Brain microvascular endothelial cell (primary cell): ENCODE measurements around the gene MGRN1.

ENCODE experiments used
- DNase-seq: peaks from one replicate; pipeline ENCODE4 v3.0.0-alpha.2; 2020
- H3K27ac ChIP-seq: fragments of 250-450 bp; sonication (Bioruptor Pico); 2 replicates; pipeline ENCODE4 v1.5.1; 2020; ENCODE audit warnings: mild to moderate bottlenecking, moderate library complexity
- H3K27me3 ChIP-seq: fragments of 250-450 bp; sonication (Bioruptor Pico); replicated peaks from 2 replicates; pipeline ENCODE4 v1.5.1; 2020; ENCODE audit warnings: mild to moderate bottlenecking
- H3K36me3 ChIP-seq: fragments of 250-450 bp; sonication (Bioruptor Pico); replicated peaks from 2 replicates; pipeline ENCODE4 v1.5.1; 2020; ENCODE audit warnings: mild to moderate bottlenecking
- H3K4me3 ChIP-seq: 2 replicates; pipeline ENCODE4 v1.5.1; 2011; ENCODE audit warnings: low read depth, mild to moderate bottlenecking, control low read depth, low read length, moderate library complexity
- CTCF ChIP-seq: IDR thresholded peaks from 2 replicates; pipeline ENCODE4 v1.5.1; 2011; ENCODE audit warnings: low read depth, mild to moderate bottlenecking, moderate library complexity, low read length, control low read depth, inconsistent platforms; ENCODE audit errors: missing control alignments
- in situ Hi-C: cut with HindIII; loops from 2 replicates; pipeline ENCODE4 v1.10.0; 2017; ENCODE audit warnings: low sequenced_read_pairs, low pct_ligation_motif_present

Gene MGRN1

GRCh38 chr16:4601036-4601863, 23.4 kb upstream of the MGRN1 start:
- H3K4me3 ChIP-seq, result no peak overlapping the region
- no peak for DNase-seq
- in situ Hi-C loops, result no loop called here

GRCh38 chr16:4601864-4602186, 22.8 kb upstream of the MGRN1 start:
- peaks cover 4% of the 10 kb centered on the region for H3K27me3 ChIP-seq
- in situ Hi-C loops, result no loop called here
- no peak overlapping the region for H3K4me3 ChIP-seq
- no peak overlapping the region for H3K27ac ChIP-seq
- DNase-seq, result no peak
- no peak for TF ChIP-seq CTCF
- H3K36me3 ChIP-seq, result no peaks in the 10 kb centered on the region

More at GRCh38 chr16:4601036-4601863, 23.4 kb upstream of the MGRN1 start:
- Histone ChIP-seq H3K27me3 (peaks cover 4% of the 10 kb centered on the region), H3K27ac (no peak overlapping the region), H3K36me3 (no peaks in the 10 kb centered on the region)
- no peak for TF ChIP-seq CTCF

DNA sequence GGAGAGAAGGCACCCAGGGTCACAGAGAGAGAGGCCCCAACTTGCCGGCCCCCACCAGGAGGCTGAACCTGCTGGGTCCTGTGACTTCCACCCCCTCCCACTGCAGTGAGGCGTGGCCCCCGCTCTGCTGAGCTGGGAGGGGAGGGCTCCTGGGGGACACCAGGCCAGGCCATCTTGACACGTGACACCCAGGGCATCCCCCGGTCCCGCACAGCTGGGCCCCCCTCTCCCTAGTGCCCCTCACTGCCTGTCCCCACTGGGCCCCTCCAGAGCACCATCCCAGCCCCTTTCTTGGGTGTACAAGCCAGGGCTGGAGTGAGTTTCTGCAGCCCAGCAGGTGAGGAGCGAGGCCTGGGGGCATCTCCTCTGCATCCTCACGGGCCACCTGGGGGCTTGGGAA, 22.3 kb upstream of the MGRN1 start:
- no peak for TF ChIP-seq CTCF
- H3K4me3 ChIP-seq, result no peak overlapping the region
- peaks cover 2% of the 10 kb centered on the region for H3K27me3 ChIP-seq
- H3K36me3 ChIP-seq, result no peaks in the 10 kb centered on the region
- H3K27ac ChIP-seq, result no peak overlapping the region
- no peak for DNase-seq
- in situ Hi-C loops, result no loop called here

- Histone ChIP-seq H3K4me3 (no peak overlapping the region), H3K27me3 (peaks cover under 1% of the 10 kb centered on the region), H3K27ac (no peak overlapping the region), H3K36me3 (peaks cover 9% of the 10 kb centered on the region)
- in situ Hi-C loops, result no loop called here
- TF ChIP-seq CTCF, result no peak
- no peak for DNase-seq
Measured at GRCh38 chr16:4603624-4604170, 20.9 kb upstream of the MGRN1 start.

DNA sequence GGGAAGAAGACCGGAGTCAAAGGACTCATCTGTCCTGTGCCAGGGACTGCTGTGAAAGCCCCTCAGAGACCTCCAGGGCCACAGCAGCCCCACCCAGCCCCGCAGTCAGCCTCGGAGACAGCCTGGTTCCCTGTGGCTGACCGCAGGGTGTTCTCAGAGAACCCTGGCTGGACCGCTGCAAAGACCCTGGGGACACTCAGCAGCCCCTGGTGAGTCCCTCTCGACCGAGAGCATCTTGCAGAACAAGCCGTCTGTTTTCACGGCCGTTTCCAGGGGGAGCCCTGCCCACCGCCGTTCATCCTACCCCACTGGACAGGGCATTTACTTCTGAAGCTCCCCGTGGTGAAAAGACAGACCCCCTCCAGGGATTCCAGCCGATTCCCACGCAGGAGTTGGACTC, 20.2 kb upstream of the MGRN1 start:
- H3K27me3 ChIP-seq, result no peaks in the 10 kb centered on the region
- H3K36me3 ChIP-seq, result peaks cover 14% of the 10 kb centered on the region
- DNase-seq, result no peak
- H3K27ac ChIP-seq, result no peak overlapping the region
- H3K4me3 ChIP-seq, result no peak overlapping the region
- TF ChIP-seq CTCF, result no peak
- in situ Hi-C loops, result no loop called here
